ENCODE data around the gene CRYBG1. TPM values are rescaled to one million over a fixed set of nuclear protein-coding genes. Genes with fewer than 3 reads are reported as not detected.

Gene CRYBG1
- total and polyA plus RNA-seq, 2 donors (not counting 3 experiments of a cell fraction or from before 2014, with no cell fraction given) = 4.1 to 30.1 TPM

GRCh38 chr6:106469882-106470281 lies 109.4 kb downstream of the CRYBG1 start:
- intact Hi-C loops (cut with micrococcal nuclease) = no loop called here
- Histone ChIP-seq H3K9me3 (replicated peaks; ENCODE audit: control insufficient read depth, insufficient read depth, low read length) (no peaks in the 10 kb centered on the region), H3K27ac (ENCODE audit: insufficient read depth, low read depth, low read length) (no peak overlapping the region), H3K9ac (replicated peaks; ENCODE audit: extremely low read depth, insufficient read depth, low read length) (no peak overlapping the region), H3K27me3 (ENCODE audit: control insufficient read depth in 2 of 2, insufficient read depth in 2 of 2, low read length in 2 of 2) (peaks cover 12 to 19% of the 10 kb centered on the region in 2 experiments), H3K79me2 (ENCODE audit: control insufficient read depth, insufficient read depth, low read length) (no peaks in the 10 kb centered on the region), H3K4me1 (ENCODE audit: control insufficient read depth, extremely low read depth, insufficient read depth, low read length) (no peaks in the 10 kb centered on the region), H3K36me3 (ENCODE audit: control insufficient read depth in 2 of 2, extremely low read depth in 1 of 2, insufficient read depth in 2 of 2, low read length in 2 of 2) (no peaks in the 10 kb centered on the region), H4K20me1 (replicated peaks; ENCODE audit: control insufficient read depth, extremely low read depth, insufficient read depth, low read length) (no peaks in the 10 kb centered on the region), H3K4me3 (replicated peaks in 1 of 3; ENCODE audit: insufficient read depth in 1 of 3, low read depth in 1 of 3, low read length in 3 of 3) (no peak overlapping the region), H3K4me2 (ENCODE audit: insufficient read depth, low read length) (no peak overlapping the region), H2AFZ (ENCODE audit: low read depth, low read length) (no peak overlapping the region), H3K9me1 (replicated peaks; ENCODE audit: control insufficient read depth, extremely low read depth, insufficient read depth, low read length) (no peaks in the 10 kb centered on the region)
- dilution Hi-C loops (cut with MboI; ENCODE audit: extremely low pct_ligation_motif_present, low sequenced_read_pairs) = no loop called here
- CTCF ChIA-PET = interaction anchor here (1.6 kb wide), 1 partner anchor 96 kb away, joined by 4 read pairs; no protein-coding TSS in a partner anchor
- no peak for DNase-seq (ENCODE audit: low read depth, low spot score)
- BruUV-seq (replicated peaks) = no TSS peak
- POLR2A ChIA-PET = no interaction called here
- TF ChIP-seq FOS (IDR thresholded peaks at IDR 0.05; ENCODE audit: borderline replicate concordance, insufficient read depth, low read length) (no peak), GATA2 (IDR thresholded peaks at IDR 0.05; ENCODE audit: insufficient read depth, insufficient read length, low read depth, low read length) (no peak), POLR2AphosphoS5 (IDR thresholded peaks at IDR 0.05; ENCODE audit: insufficient read depth, low read depth, low read length) (no peak)
- FAIRE-seq = no peak

- Histone ChIP-seq H3K9me1 (replicated peaks; ENCODE audit: control insufficient read depth, extremely low read depth, insufficient read depth, low read length) (no peaks in the 10 kb centered on the region), H2AFZ (ENCODE audit: low read depth, low read length) (no peak overlapping the region), H3K36me3 (ENCODE audit: control insufficient read depth in 2 of 2, extremely low read depth in 1 of 2, insufficient read depth in 2 of 2, low read length in 2 of 2) (no peaks in the 10 kb centered on the region), H4K20me1 (replicated peaks; ENCODE audit: control insufficient read depth, extremely low read depth, insufficient read depth, low read length) (no peaks in the 10 kb centered on the region), H3K9ac (replicated peaks; ENCODE audit: extremely low read depth, insufficient read depth, low read length) (no peak overlapping the region), H3K4me1 (ENCODE audit: control insufficient read depth, extremely low read depth, insufficient read depth, low read length) (no peaks in the 10 kb centered on the region), H3K27me3 (ENCODE audit: control insufficient read depth in 2 of 2, insufficient read depth in 2 of 2, low read length in 2 of 2) (peaks cover 10 to 18% of the 10 kb centered on the region in 2 experiments), H3K9me3 (replicated peaks; ENCODE audit: control insufficient read depth, insufficient read depth, low read length) (no peaks in the 10 kb centered on the region), H3K4me2 (ENCODE audit: insufficient read depth, low read length) (no peak overlapping the region), H3K4me3 (replicated peaks in 1 of 3; ENCODE audit: insufficient read depth in 1 of 3, low read depth in 1 of 3, low read length in 3 of 3) (no peak overlapping the region), H3K27ac (ENCODE audit: insufficient read depth, low read depth, low read length) (no peak overlapping the region), H3K79me2 (ENCODE audit: control insufficient read depth, insufficient read depth, low read length) (no peaks in the 10 kb centered on the region)
- dilution Hi-C loops (cut with MboI; ENCODE audit: extremely low pct_ligation_motif_present, low sequenced_read_pairs) (no loop called here), intact Hi-C loops (cut with micrococcal nuclease) (no loop called here)
- ChIA-PET CTCF (interaction anchor here (1.6 kb wide), 1 partner anchor 96 kb away, joined by 4 read pairs; no protein-coding TSS in a partner anchor), POLR2A (no interaction called here)
- DNase-seq (ENCODE audit: low read depth, low spot score) (no peak), FAIRE-seq (no peak)
- BruUV-seq (replicated peaks) = no TSS peak
- TF ChIP-seq GATA2 (IDR thresholded peaks at IDR 0.05; ENCODE audit: insufficient read depth, insufficient read length, low read depth, low read length) = no peak
- no peak for TF ChIP-seq EZH2 (IDR thresholded peaks at IDR 0.05; ENCODE audit: borderline replicate concordance, low read depth, low read length, severe bottlenecking)
- TF ChIP-seq CTCF (IDR thresholded peaks at IDR 0.05; ENCODE audit: extremely low read depth in 1 of 2, insufficient read depth in 1 of 2, low read depth in 1 of 2, low read length in 2 of 2) = no peak
- TF ChIP-seq, protein P1, sequence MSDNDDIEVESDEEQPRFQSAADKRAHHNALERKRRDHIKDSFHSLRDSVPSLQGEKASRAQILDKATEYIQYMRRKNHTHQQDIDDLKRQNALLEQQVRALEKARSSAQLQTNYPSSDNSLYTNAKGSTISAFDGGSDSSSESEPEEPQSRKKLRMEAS (IDR thresholded peaks at IDR 0.05; ENCODE audit: insufficient read depth, insufficient read length) = no peak
- no peak for TF ChIP-seq MYC (IDR thresholded peaks at IDR 0.05; ENCODE audit: low read depth, low read length)
- TF ChIP-seq POLR2AphosphoS5 (IDR thresholded peaks at IDR 0.05; ENCODE audit: insufficient read depth, low read depth, low read length) = no peak
- TF ChIP-seq FOS (IDR thresholded peaks at IDR 0.05; ENCODE audit: borderline replicate concordance, insufficient read depth, low read length) = no peak
- no peak for TF ChIP-seq JUN (IDR thresholded peaks at IDR 0.05; ENCODE audit: borderline replicate concordance, insufficient read depth, insufficient read length, low read depth)
- no peak for TF ChIP-seq POLR2A (IDR thresholded peaks at IDR 0.05; ENCODE audit: low read depth, low read length)
Measured at GRCh38 chr6:106470316-106470715, 109.8 kb downstream of the CRYBG1 start.
